ENCODE results near the gene RPL37. TPM values are rescaled to one million over a fixed set of nuclear protein-coding genes. Genes with fewer than 3 reads are reported as not detected.
A peak's percentile ranks its signal among the peaks of the same experiment; 100 is the strongest.
"Not testable (repeated sequence)": the region's sequence is repeated elsewhere in the genome, so short reads cannot be mapped to it uniquely, and the experiment has no call there.

Gene RPL37
- 4,397 TPM for polyA plus RNA-seq (2012; ENCODE audit: insufficient read depth, insufficient read length)

GRCh38 chr5:40834849-40835787 lies at the start of gene RPL37:
TSS of gene RPL37 (minus strand) at chr5:40835222. CDS start at chr5:40835185, 37 bp downstream.
- peak; percentile 92 for DNase-seq (ENCODE audit: low read depth, low spot score)
- H3K4me3 ChIP-seq (ENCODE audit: low read length), result peak within 1 kb of the TSS; percentile 98

- not testable (repeated sequence) for H3K4me3 ChIP-seq (ENCODE audit: low read length); DNase-seq (ENCODE audit: low read depth, low spot score)
Observed at GRCh38 chr5:40883051-40883450, 48.0 kb upstream of the RPL37 start.

- H3K4me3 ChIP-seq (ENCODE audit: low read length), result no peak overlapping the region
- no peak for DNase-seq (ENCODE audit: low read depth, low spot score)
Observed at GRCh38 chr5:40882291-40882690, 47.3 kb upstream of the RPL37 start.

GRCh38 chr5:40879163-40879942 lies 44.3 kb upstream of the RPL37 start:
- DNase-seq (ENCODE audit: low read depth, low spot score), result peak; percentile 14
- no peak overlapping the region for H3K4me3 ChIP-seq (ENCODE audit: low read length)

- DNase-seq (ENCODE audit: low read depth, low spot score), result no peak
- H3K4me3 ChIP-seq (ENCODE audit: low read length), result no peak overlapping the region
Observed at GRCh38 chr5:40877371-40877988, 42.5 kb upstream of the RPL37 start.

- H3K4me3 ChIP-seq (ENCODE audit: low read length), result no peak overlapping the region
- DNase-seq (ENCODE audit: low read depth, low spot score), result no peak
Observed at GRCh38 chr5:40875958-40876357, 40.9 kb upstream of the RPL37 start.

- no peak overlapping the region for H3K4me3 ChIP-seq (ENCODE audit: low read length)
- DNase-seq (ENCODE audit: low read depth, low spot score), result no peak
Observed at GRCh38 chr5:40873286-40873880, 38.4 kb upstream of the RPL37 start.

GRCh38 chr5:40872253-40872652 lies 37.2 kb upstream of the RPL37 start:
- H3K4me3 ChIP-seq (ENCODE audit: low read length); DNase-seq (ENCODE audit: low read depth, low spot score): not testable (repeated sequence)

GRCh38 chr5:40871177-40871576 lies 36.2 kb upstream of the RPL37 start:
- DNase-seq (ENCODE audit: low read depth, low spot score), result no peak
- H3K4me3 ChIP-seq (ENCODE audit: low read length), result no peak overlapping the region

- no peak for DNase-seq (ENCODE audit: low read depth, low spot score)
- no peak overlapping the region for H3K4me3 ChIP-seq (ENCODE audit: low read length)
Observed at GRCh38 chr5:40869384-40869783, 34.4 kb upstream of the RPL37 start.

- no peak for DNase-seq (ENCODE audit: low read depth, low spot score)
- H3K4me3 ChIP-seq (ENCODE audit: low read length), result no peak overlapping the region
Observed at GRCh38 chr5:40866844-40867243, 31.8 kb upstream of the RPL37 start.

GRCh38 chr5:40865004-40865403 lies 30.0 kb upstream of the RPL37 start:
- H3K4me3 ChIP-seq (ENCODE audit: low read length); DNase-seq (ENCODE audit: low read depth, low spot score): not testable (repeated sequence)

- DNase-seq (ENCODE audit: low read depth, low spot score), result no peak
- no peak overlapping the region for H3K4me3 ChIP-seq (ENCODE audit: low read length)
Observed at GRCh38 chr5:40860711-40861110, 25.7 kb upstream of the RPL37 start.

- no peak for DNase-seq (ENCODE audit: low read depth, low spot score)
- no peak overlapping the region for H3K4me3 ChIP-seq (ENCODE audit: low read length)
Observed at GRCh38 chr5:40853632-40854192, 18.7 kb upstream of the RPL37 start.

- DNase-seq (ENCODE audit: low read depth, low spot score), result no peak
- H3K4me3 ChIP-seq (ENCODE audit: low read length), result no peak overlapping the region
Observed at GRCh38 chr5:40847525-40847924, 12.5 kb upstream of the RPL37 start.

- DNase-seq (ENCODE audit: low read depth, low spot score), result no peak
- H3K4me3 ChIP-seq (ENCODE audit: low read length), result no peak overlapping the region
Observed at GRCh38 chr5:40846371-40846770, 11.3 kb upstream of the RPL37 start.

- DNase-seq (ENCODE audit: low read depth, low spot score), result no peak
- H3K4me3 ChIP-seq (ENCODE audit: low read length), result no peak overlapping the region
Observed at GRCh38 chr5:40844565-40844964, 9.5 kb upstream of the RPL37 start.

GRCh38 chr5:40842351-40842750 lies 7.3 kb upstream of the RPL37 start:
- H3K4me3 ChIP-seq (ENCODE audit: low read length), result no peak overlapping the region
- DNase-seq (ENCODE audit: low read depth, low spot score), result no peak

Data from Jurkat, Clone E6-1 (cell line).